NT2/D1 (cell line): Measurements from ENCODE around the gene INF2.

ENCODE experiments used
- SUZ12 ChIP-seq: IDR thresholded peaks from 2 replicates; pipeline ENCODE4 v1.6.1; 2011; ENCODE audit not compliant: insufficient read length, insufficient read depth; ENCODE audit errors: extremely low read depth
- YY1 ChIP-seq: IDR thresholded peaks from 2 replicates; pipeline ENCODE4 v1.6.1; 2011; ENCODE audit not compliant: insufficient read length, insufficient read depth
- ZNF274 ChIP-seq: IDR thresholded peaks from 2 replicates; pipeline ENCODE4 v1.6.1; 2011; ENCODE audit warnings: mild to moderate bottlenecking, low read depth, low read length

DNA sequence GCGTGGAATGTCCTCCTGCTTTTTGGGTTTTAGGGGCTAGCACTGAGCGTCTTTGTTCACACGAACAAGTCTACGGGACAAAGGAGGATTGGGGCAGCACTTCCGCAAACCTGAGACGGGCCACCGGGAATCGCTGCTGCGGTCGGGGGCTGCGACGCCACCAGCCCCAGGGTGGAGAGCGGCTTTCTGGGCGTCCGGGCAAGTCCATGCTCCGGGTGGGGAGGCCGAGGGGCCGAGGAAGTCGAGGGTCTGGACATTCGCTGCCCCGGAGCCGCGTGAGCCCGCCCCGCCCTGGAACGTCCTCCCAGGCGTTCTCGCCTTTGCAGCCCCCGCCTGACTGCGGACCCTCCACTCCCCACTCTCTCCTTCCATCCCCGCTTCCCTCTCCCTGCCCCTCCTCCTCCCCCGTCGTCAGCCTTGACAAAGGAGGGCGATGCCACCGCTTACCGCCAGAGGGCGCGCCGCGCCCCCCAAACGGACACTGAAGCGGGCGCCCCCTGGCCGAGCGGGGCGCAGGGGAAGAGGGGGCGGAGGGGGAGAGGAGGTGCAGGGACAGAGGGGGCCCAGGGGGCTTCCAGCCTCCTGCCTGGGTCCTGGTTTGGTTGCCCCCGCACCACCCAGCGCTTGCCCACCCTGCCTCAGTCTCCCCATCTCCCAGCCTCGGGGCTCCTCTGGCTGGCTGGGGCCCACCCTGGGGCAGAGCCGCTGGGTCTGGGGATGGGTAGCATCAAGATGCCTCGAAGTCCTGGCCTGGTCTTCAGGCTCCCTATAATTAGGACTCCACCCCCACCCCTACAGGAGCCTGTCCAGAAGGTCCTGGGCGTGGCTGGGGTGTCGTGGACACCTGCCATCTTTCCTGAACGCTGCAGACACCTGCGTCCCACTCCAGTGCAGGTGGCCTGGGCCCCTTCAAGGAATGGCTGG is 39.1 kb upstream of the INF2 start:
- no peak for TF ChIP-seq ZNF274
- TF ChIP-seq SUZ12: no peak
- no peak for TF ChIP-seq YY1
